ENCODE measurements around the gene PDS5A.

DNA sequence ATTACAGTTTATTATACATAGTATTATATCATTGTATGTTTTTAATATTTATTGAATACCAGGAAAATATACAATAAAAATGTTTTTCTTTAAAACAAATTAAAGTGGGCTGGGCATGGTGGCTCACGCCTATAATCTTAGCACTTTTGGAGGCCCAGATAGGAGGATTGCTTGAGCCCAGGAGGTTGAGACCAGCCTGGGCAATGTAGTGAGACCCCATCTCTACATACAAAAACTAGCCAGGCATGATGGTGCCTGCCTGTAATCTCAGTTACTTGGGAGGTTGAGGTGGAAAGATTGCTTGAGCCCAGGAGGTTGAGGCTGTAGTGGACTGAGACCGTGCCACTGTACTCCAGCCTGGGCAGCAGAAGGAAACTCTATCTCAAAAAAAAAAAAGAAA, 38.3 kb upstream of the PDS5A start:
- TF ChIP-seq, protein P1, sequence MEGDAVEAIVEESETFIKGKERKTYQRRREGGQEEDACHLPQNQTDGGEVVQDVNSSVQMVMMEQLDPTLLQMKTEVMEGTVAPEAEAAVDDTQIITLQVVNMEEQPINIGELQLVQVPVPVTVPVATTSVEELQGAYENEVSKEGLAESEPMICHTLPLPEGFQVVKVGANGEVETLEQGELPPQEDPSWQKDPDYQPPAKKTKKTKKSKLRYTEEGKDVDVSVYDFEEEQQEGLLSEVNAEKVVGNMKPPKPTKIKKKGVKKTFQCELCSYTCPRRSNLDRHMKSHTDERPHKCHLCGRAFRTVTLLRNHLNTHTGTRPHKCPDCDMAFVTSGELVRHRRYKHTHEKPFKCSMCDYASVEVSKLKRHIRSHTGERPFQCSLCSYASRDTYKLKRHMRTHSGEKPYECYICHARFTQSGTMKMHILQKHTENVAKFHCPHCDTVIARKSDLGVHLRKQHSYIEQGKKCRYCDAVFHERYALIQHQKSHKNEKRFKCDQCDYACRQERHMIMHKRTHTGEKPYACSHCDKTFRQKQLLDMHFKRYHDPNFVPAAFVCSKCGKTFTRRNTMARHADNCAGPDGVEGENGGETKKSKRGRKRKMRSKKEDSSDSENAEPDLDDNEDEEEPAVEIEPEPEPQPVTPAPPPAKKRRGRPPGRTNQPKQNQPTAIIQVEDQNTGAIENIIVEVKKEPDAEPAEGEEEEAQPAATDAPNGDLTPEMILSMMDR (conservative IDR thresholded peaks at IDR 0.05 in 1 of 2, IDR thresholded peaks at IDR 0.05 in 1 of 2; ENCODE audit: low read depth in 1 of 2, low read length in 2 of 2): no peak
- TF ChIP-seq EZH2 (IDR thresholded peaks at IDR 0.05; ENCODE audit: low read length, missing control alignments): no peak

Measured in fibroblast of lung (primary cell).